H1 (cell line): ENCODE measurements around the gene KRABD2.

Experiments
- CHD7 ChIP-seq: fragments of 300-600 bp; sonication (generic); IDR thresholded peaks from 2 replicates; pipeline ENCODE4 v1.7.1; 2012; ENCODE audit warnings: low read length, moderate library complexity, mild to moderate bottlenecking, inconsistent platforms; ENCODE audit not compliant: insufficient replicate concordance
- E2F6 ChIP-seq: IDR thresholded peaks from 2 replicates; pipeline ENCODE4 v1.6.1; 2012; ENCODE audit warnings: inconsistent platforms
- HDAC2 ChIP-seq, 2 experiments: fragments of 300-600 bp in 1 of 2; sonication (generic) in 1 of 2; IDR thresholded peaks; 2 replicates each; pipeline ENCODE4 v1.6.1; 2011 to 2012; ENCODE audit warnings: low read depth in 2 of 2, low read length in 2 of 2, mild to moderate bottlenecking in 2 of 2, moderate library complexity in 2 of 2, borderline replicate concordance in 1 of 2, inconsistent platforms in 1 of 2
- KDM5A ChIP-seq: fragments of 200-600 bp; IDR thresholded peaks from 2 replicates; pipeline ENCODE4 v1.7.1; 2012; ENCODE audit warnings: mild to moderate bottlenecking, low read length, inconsistent platforms, mixed read lengths
- NANOG ChIP-seq: IDR thresholded peaks from 2 replicates; pipeline ENCODE4 v1.6.1; 2011; ENCODE audit warnings: low read length, low read depth, mild to moderate bottlenecking, inconsistent platforms; ENCODE audit not compliant: insufficient read depth, poor library complexity, severe bottlenecking
- NRF1 ChIP-seq: IDR thresholded peaks from 2 replicates; pipeline ENCODE4 v1.6.1; 2011; ENCODE audit warnings: mild to moderate bottlenecking, low read depth, low read length, improper control_type of control experiment
- POLR2AphosphoS5 ChIP-seq: IDR thresholded peaks from 2 replicates; pipeline ENCODE4 v1.6.1; 2011; ENCODE audit warnings: low read depth, low read length
- SP2 ChIP-seq: IDR thresholded peaks from 2 replicates; pipeline ENCODE4 v1.6.1; 2012; ENCODE audit warnings: mild to moderate bottlenecking, low read length, inconsistent platforms
- SRF ChIP-seq: IDR thresholded peaks from 2 replicates; pipeline ENCODE4 v1.6.1; 2011; ENCODE audit warnings: mild to moderate bottlenecking, low read depth, low read length, moderate library complexity
- TCF12 ChIP-seq: IDR thresholded peaks from 2 replicates; pipeline ENCODE4 v1.6.1; 2011; ENCODE audit warnings: low read depth, mild to moderate bottlenecking, low read length

The KRABD2 gene

GRCh38 chr17:8405499-8406016 is 29.1 kb upstream of the KRABD2 start (continued):
- TF ChIP-seq CHD7 (no peak), NRF1 (no peak), POLR2AphosphoS5 (no peak), SRF (no peak), E2F6 (no peak), NANOG (no peak), HDAC2 (IDR thresholded peaks at IDR 0.05; ENCODE audit: borderline replicate concordance in 1 of 2, low read depth in 2 of 2, low read length in 2 of 2) (no peak), TCF12 (no peak), KDM5A (no peak), SP2 (no peak)
